Measurements from ENCODE around the gene CD300LB. TPM values are rescaled to one million over a fixed set of nuclear protein-coding genes. Genes with fewer than 3 reads are reported as not detected.
A peak's percentile ranks its signal among the peaks of the same experiment; 100 is the strongest.

Gene CD300LB
- total RNA-seq, 1 donor from 2014 or later: not detected

DNA sequence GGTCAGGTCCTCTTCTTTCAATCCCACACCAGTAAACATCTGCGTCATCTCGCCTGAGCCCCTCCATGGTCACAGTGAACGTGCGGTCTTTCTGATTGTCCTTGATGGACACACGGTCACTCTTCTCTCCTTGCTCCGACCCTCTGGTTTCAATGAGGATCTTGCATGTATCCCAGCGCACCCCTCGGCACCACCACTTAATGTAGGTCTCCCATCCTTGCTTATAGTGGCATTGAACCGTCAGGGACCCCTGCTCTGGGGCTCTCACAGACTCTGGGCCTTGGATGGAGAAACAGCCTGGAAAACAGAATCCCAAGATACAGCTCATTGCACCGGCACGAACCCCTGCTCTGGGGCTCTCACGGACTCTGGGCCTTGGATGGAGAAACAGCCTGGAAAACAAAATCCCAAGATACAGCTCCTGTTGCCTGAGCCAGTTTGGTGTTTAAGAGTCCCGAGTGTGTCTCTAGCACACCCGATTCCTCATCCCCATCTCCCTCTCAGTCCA, 5.4 kb downstream of the CD300LB start:
- Mint-ChIP-seq H3K27ac (ENCODE audit: unreplicated experiment) (no peak overlapping the region), H3K9me3 (ENCODE audit: low read depth) (peaks cover 5% of the 10 kb centered on the region), H3K4me1 (ENCODE audit: low read depth) (no peaks in the 10 kb centered on the region), H3K27me3 (ENCODE audit: low read depth) (peaks cover 46% of the 10 kb centered on the region), H3K4me3 (ENCODE audit: unreplicated experiment) (no peak overlapping the region), H3K36me3 (ENCODE audit: low read depth) (no peaks in the 10 kb centered on the region)
- TF ChIP-seq, protein P1, sequence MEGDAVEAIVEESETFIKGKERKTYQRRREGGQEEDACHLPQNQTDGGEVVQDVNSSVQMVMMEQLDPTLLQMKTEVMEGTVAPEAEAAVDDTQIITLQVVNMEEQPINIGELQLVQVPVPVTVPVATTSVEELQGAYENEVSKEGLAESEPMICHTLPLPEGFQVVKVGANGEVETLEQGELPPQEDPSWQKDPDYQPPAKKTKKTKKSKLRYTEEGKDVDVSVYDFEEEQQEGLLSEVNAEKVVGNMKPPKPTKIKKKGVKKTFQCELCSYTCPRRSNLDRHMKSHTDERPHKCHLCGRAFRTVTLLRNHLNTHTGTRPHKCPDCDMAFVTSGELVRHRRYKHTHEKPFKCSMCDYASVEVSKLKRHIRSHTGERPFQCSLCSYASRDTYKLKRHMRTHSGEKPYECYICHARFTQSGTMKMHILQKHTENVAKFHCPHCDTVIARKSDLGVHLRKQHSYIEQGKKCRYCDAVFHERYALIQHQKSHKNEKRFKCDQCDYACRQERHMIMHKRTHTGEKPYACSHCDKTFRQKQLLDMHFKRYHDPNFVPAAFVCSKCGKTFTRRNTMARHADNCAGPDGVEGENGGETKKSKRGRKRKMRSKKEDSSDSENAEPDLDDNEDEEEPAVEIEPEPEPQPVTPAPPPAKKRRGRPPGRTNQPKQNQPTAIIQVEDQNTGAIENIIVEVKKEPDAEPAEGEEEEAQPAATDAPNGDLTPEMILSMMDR (IDR thresholded peaks at IDR 0.05): no peak
- peak; percentile 40 for DNase-seq (ENCODE audit: low spot score)

DNA sequence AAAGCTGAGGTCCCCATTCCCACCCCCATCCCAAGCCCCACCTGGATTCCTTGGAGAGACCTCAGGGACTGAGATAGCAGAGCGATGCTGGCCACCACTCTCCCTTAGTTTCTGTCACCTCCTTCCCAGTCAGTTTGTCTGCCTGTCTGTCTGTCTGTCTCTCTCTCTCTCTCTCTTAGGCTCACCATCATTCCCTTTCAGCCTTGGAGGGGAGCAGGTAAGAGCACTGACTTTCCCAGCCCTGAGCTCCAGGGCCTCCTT, 5.9 kb downstream of the CD300LB start:
- Mint-ChIP-seq H3K4me3 (ENCODE audit: unreplicated experiment) (no peak overlapping the region), H3K27me3 (ENCODE audit: low read depth) (peaks cover 44% of the 10 kb centered on the region), H3K9me3 (ENCODE audit: low read depth) (peaks cover 6% of the 10 kb centered on the region), H3K36me3 (ENCODE audit: low read depth) (no peaks in the 10 kb centered on the region), H3K27ac (ENCODE audit: unreplicated experiment) (no peak overlapping the region), H3K4me1 (ENCODE audit: low read depth) (no peaks in the 10 kb centered on the region)
- TF ChIP-seq, protein P1 (IDR thresholded peaks at IDR 0.05): no peak
- DNase-seq (ENCODE audit: low spot score): no peak

DNA sequence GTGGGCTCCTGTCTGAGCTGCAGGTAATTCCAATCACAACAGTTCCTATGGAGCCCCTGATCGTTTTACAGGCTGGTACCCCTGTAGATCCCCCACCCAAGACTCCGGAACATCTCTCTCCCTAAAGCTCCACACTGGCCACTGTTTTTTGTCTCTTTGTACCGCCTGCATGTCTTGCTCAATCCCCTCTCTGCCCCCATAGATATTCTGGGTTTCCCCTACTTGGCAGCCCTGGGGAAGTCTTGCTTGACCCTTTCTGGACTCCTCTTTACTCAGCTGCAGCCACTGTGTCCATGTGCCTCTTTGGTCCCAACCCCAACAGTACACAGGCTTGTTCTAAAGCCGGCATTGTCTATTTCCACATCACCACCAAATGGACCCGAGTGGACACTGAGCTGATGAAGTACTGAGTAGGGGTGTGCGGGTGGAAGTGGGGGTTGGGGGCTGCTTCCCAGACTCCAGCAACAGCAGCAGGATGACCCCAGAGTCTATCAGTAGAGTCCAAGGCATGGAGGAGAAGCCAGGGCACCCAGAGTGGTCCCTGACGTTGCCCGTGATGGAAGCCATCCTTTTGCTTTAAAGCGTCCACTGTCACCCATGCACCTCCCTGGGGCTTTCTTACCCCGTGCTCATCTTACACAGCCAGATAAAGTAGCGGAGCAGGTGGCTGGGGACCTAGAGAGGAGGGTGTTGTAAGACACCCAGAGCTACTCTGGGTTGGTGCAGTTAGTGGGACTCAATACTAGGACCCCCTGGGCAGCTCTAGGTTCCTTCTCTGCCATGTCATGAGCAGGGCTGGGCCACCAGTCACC, 6.4 kb downstream of the CD300LB start:
- no peak overlapping the region for H3K27ac Mint-ChIP-seq (ENCODE audit: unreplicated experiment)
- peak; percentile 35 for DNase-seq (ENCODE audit: low spot score)
- TF ChIP-seq, protein P1 (IDR thresholded peaks at IDR 0.05): no peak
- no peaks in the 10 kb centered on the region for H3K36me3 Mint-ChIP-seq (ENCODE audit: low read depth)
- H3K9me3 Mint-ChIP-seq (ENCODE audit: low read depth): peaks cover 6% of the 10 kb centered on the region
- H3K4me1 Mint-ChIP-seq (ENCODE audit: low read depth): no peaks in the 10 kb centered on the region
- H3K4me3 Mint-ChIP-seq (ENCODE audit: unreplicated experiment): no peak overlapping the region
- H3K27me3 Mint-ChIP-seq (ENCODE audit: low read depth): peaks cover 41% of the 10 kb centered on the region

DNA sequence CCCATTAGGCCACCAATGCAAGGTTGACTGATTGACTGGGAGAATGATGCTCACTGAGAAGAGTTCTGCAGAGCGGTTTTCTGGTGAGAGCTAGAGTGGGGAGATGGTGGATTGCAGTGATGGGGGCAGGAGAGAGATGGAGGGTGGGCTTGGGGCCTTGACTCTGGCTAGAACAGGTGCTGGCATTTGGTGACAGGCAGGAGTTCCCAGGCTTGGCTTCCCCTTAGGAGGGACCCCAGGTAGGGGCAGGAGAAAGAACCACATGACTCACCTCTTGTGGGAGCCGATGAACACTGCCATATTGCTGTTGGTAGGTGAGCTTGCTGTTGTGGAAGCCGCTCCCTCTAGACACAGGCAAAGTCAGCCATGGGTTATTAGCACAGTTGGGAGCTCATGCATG, 8.0 kb downstream of the CD300LB start:
- H3K9me3 Mint-ChIP-seq (ENCODE audit: low read depth): peaks cover 11% of the 10 kb centered on the region
- no peak for DNase-seq (ENCODE audit: low spot score)
- H3K4me3 Mint-ChIP-seq (ENCODE audit: unreplicated experiment): no peak overlapping the region
- TF ChIP-seq, protein P1 (IDR thresholded peaks at IDR 0.05): no peak
- H3K36me3 Mint-ChIP-seq (ENCODE audit: low read depth): no peaks in the 10 kb centered on the region
- H3K27me3 Mint-ChIP-seq (ENCODE audit: low read depth): peaks cover 36% of the 10 kb centered on the region
- no peaks in the 10 kb centered on the region for H3K4me1 Mint-ChIP-seq (ENCODE audit: low read depth)
- no peak overlapping the region for H3K27ac Mint-ChIP-seq (ENCODE audit: unreplicated experiment)

DNA sequence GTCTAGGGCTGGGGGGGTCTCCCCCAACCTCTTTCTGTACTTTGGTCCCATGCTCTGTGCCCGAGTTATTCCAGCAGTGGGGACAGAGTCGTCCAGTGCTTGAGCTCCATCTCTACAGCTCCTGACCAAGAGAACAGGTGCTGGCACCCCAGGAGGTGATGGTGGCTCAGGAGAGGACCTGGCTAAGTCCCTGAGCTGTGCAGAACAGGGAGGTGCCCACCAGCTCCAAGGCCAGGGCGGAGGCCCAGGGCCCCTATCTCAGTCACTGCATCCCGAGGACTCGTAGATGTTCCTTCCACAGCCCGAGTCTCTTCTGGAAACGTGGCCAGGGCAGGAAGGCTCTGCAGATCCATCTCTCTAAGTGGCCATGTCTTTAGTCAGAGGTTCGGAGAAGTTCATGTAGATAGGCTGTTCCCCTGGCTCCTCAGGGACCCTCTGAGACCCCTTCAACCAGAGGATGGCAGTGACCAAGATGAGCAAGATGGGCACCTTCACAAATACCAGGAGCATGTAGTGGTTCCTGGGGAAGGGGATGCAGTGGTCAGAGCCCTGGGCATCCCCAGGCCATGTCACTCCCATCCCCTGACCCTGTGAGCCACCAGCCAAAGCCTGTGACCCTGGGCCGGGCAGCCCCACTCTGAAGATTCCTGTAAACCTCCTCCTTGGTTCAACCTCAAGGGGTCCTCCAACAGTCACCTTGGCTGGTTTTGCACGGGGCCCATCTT, 8.7 kb downstream of the CD300LB start:
- Mint-ChIP-seq H3K9me3 (ENCODE audit: low read depth) (peaks cover 14% of the 10 kb centered on the region), H3K36me3 (ENCODE audit: low read depth) (no peaks in the 10 kb centered on the region), H3K27ac (ENCODE audit: unreplicated experiment) (no peak overlapping the region), H3K27me3 (ENCODE audit: low read depth) (peaks cover 33% of the 10 kb centered on the region), H3K4me3 (ENCODE audit: unreplicated experiment) (no peak overlapping the region), H3K4me1 (ENCODE audit: low read depth) (no peaks in the 10 kb centered on the region)
- DNase-seq (ENCODE audit: low spot score): no peak
- TF ChIP-seq, protein P1 (IDR thresholded peaks at IDR 0.05): no peak
